ENCODE data around the gene CUEDC1. TPM values are rescaled to one million over a fixed set of nuclear protein-coding genes. Genes with fewer than 3 reads are reported as not detected.

CUEDC1 gene
- total and polyA plus RNA-seq, 9 of the 15 experiments (the other 6 are each of a cell fraction or from before 2014, with no cell fraction given): 0.20 to 4.1 (median 1.6) TPM; not detected in 1

DNA sequence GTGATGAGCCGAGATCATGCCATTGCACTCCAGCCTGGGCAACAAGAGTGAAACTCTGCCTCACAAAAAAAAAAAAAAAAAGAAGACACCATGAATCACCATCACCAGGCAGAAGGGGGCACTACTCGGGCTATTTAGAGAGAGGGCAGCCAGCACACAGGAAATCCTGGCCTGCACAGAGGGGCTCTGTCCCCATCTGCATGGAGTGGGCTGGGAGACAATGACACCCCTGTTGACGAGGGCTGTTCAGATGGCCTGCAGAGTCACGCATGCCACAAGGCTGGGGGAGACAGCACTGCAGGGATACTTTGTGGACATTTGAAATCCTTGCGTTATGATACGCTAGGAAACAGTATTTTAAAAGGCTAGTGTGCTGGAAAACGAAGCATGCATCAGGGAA is 48.3 kb downstream of the CUEDC1 start:
- Histone ChIP-seq H3K9ac (ENCODE audit: insufficient read depth in 1 of 2, low read depth in 2 of 2, low read length in 2 of 2) (no peak overlapping the region), H3K27ac (ENCODE audit: extremely low read depth, low read depth, low read length) (no peak overlapping the region), H3K9me1 (ENCODE audit: control insufficient read depth, insufficient read depth, low read length) (no peaks in the 10 kb centered on the region), H4K20me1 (replicated peaks; ENCODE audit: control insufficient read depth, insufficient read depth, low read length) (0 out of 2 replicates have a peak, but pooled peaks cover 5% of the 10 kb centered on the region), H3K4me3 (no peak overlapping the region), H3K4me2 (ENCODE audit: insufficient read depth, low read length) (no peak overlapping the region), H3K27me3 (ENCODE audit: control insufficient read depth in 2 of 2, insufficient read depth in 2 of 2, low read length in 2 of 2) (peaks cover 15 to 52% of the 10 kb centered on the region in 2 experiments), H3K79me2 (ENCODE audit: control insufficient read depth, insufficient read depth, low read length) (no peaks in the 10 kb centered on the region), H3K9me3 (replicated peaks; ENCODE audit: control insufficient read depth, insufficient read depth, low read depth, low read length) (no peaks in the 10 kb centered on the region), H3K4me1 (replicated peaks in 1 of 2; ENCODE audit: control insufficient read depth in 2 of 2, insufficient read depth in 2 of 2, low read length in 2 of 2) (peaks cover 0 to 3% of the 10 kb centered on the region in 2 experiments; a peak in 1 of 5 replicates), H3K36me3 (ENCODE audit: control insufficient read depth, insufficient read depth, low read length) (no peaks in the 10 kb centered on the region), H2AFZ (ENCODE audit: low read depth, low read length) (no peak overlapping the region)
- intact Hi-C loops (cut with micrococcal nuclease) (loop anchor here (5.0 kb wide), 1 partner anchor 90 kb away; no protein-coding TSS in a partner anchor), in situ Hi-C loops (cut with MboI) (no loop called here)
- DNase-seq (ENCODE audit: extremely low read depth in 1 of 4, low spot score in 3 of 4) (peak in 1 of 4 experiments; percentile 24), FAIRE-seq (no peak), ATAC-seq (peak; percentile 81)
- ChIA-PET CTCF (ENCODE audit: low intra/inter-chr PET ratio) (interaction anchor here (0.6 kb wide), 2 partner anchors 89 to 207 kb away, joined by 3 to 4 read pairs; no protein-coding TSS in a partner anchor), POLR2A (no interaction called here)
- no TSS peak for BruUV-seq (replicated peaks)
- 24% methylated on average over 6 of the region's 7 CpGs for WGBS (ENCODE audit: insufficient coverage, low coverage, missing lambda C conversion rate)
- TF ChIP-seq ZNF384 (IDR thresholded peaks at IDR 0.05; ENCODE audit: low read depth, low read length): peak; percentile 90
- TF ChIP-seq, protein P1, sequence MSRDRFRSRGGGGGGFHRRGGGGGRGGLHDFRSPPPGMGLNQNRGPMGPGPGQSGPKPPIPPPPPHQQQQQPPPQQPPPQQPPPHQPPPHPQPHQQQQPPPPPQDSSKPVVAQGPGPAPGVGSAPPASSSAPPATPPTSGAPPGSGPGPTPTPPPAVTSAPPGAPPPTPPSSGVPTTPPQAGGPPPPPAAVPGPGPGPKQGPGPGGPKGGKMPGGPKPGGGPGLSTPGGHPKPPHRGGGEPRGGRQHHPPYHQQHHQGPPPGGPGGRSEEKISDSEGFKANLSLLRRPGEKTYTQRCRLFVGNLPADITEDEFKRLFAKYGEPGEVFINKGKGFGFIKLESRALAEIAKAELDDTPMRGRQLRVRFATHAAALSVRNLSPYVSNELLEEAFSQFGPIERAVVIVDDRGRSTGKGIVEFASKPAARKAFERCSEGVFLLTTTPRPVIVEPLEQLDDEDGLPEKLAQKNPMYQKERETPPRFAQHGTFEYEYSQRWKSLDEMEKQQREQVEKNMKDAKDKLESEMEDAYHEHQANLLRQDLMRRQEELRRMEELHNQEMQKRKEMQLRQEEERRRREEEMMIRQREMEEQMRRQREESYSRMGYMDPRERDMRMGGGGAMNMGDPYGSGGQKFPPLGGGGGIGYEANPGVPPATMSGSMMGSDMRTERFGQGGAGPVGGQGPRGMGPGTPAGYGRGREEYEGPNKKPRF (IDR thresholded peaks at IDR 0.05; ENCODE audit: low read depth, low read length): no peak
- TF ChIP-seq, protein P2, sequence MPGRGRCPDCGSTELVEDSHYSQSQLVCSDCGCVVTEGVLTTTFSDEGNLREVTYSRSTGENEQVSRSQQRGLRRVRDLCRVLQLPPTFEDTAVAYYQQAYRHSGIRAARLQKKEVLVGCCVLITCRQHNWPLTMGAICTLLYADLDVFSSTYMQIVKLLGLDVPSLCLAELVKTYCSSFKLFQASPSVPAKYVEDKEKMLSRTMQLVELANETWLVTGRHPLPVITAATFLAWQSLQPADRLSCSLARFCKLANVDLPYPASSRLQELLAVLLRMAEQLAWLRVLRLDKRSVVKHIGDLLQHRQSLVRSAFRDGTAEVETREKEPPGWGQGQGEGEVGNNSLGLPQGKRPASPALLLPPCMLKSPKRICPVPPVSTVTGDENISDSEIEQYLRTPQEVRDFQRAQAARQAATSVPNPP (IDR thresholded peaks at IDR 0.05; ENCODE audit: borderline replicate concordance, insufficient read depth, insufficient read length): no peak
- TF ChIP-seq, protein P3, sequence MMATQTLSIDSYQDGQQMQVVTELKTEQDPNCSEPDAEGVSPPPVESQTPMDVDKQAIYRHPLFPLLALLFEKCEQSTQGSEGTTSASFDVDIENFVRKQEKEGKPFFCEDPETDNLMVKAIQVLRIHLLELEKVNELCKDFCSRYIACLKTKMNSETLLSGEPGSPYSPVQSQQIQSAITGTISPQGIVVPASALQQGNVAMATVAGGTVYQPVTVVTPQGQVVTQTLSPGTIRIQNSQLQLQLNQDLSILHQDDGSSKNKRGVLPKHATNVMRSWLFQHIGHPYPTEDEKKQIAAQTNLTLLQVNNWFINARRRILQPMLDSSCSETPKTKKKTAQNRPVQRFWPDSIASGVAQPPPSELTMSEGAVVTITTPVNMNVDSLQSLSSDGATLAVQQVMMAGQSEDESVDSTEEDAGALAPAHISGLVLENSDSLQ (IDR thresholded peaks at IDR 0.05): no peak
- TF ChIP-seq TCF7 (IDR thresholded peaks at IDR 0.05; ENCODE audit: borderline replicate concordance): no peak
- TF ChIP-seq RAD21 (CRISPR knock-in tag; conservative IDR thresholded peaks at IDR 0.05 in 1 of 2, IDR thresholded peaks at IDR 0.05 in 1 of 2): peak in 1 of 2 experiments; percentile 36; a peak in 1 of 4 replicates
- peak; percentile 35; the same call in 1 of the 2 replicates for TF ChIP-seq REST (IDR thresholded peaks at IDR 0.05; ENCODE audit: borderline replicate concordance)
- no peak for TF ChIP-seq REST (CRISPR knock-in tag; IDR thresholded peaks at IDR 0.05; ENCODE audit: low read depth)
- no peak for TF ChIP-seq LEF1 (IDR thresholded peaks at IDR 0.05)
